GM08714 (cell line): ENCODE data around the gene KIAA1958.
"Not testable (repeated sequence)": the region's sequence is repeated elsewhere in the genome, so short reads cannot be mapped to it uniquely, and the experiment has no call there.

ENCODE experiments used
- H3K4me3 ChIP-seq: fragments of 200-500 bp; sonication (Bioruptor generic); 2 replicates; pipeline ENCODE4 v1.5.1; 2014; ENCODE audit warnings: mild to moderate bottlenecking, low read length, inconsistent platforms
- ZNF274 ChIP-seq: IDR thresholded peaks from 2 replicates; pipeline ENCODE4 v1.6.1; 2012; ENCODE audit warnings: mild to moderate bottlenecking, low read depth, low read length

Gene KIAA1958

GRCh38 chr9:112500842-112501241, 14.2 kb downstream of the KIAA1958 start:
- H3K4me3 ChIP-seq, result no peak overlapping the region
- no peak for TF ChIP-seq ZNF274

GRCh38 chr9:112501287-112501686, 14.7 kb downstream of the KIAA1958 start:
- H3K4me3 ChIP-seq, result no peak overlapping the region
- no peak for TF ChIP-seq ZNF274

GRCh38 chr9:112502175-112502946, 15.7 kb downstream of the KIAA1958 start:
- no peak overlapping the region for H3K4me3 ChIP-seq
- no peak for TF ChIP-seq ZNF274

GRCh38 chr9:112503170-112503569, 16.5 kb downstream of the KIAA1958 start:
- TF ChIP-seq ZNF274, result no peak
- no peak overlapping the region for H3K4me3 ChIP-seq

GRCh38 chr9:112505086-112505485, 18.5 kb downstream of the KIAA1958 start:
- no peak overlapping the region for H3K4me3 ChIP-seq
- no peak for TF ChIP-seq ZNF274

GRCh38 chr9:112505607-112506006, 19.0 kb downstream of the KIAA1958 start:
- H3K4me3 ChIP-seq, result no peak overlapping the region
- no peak for TF ChIP-seq ZNF274

- H3K4me3 ChIP-seq, result no peak overlapping the region
- no peak for TF ChIP-seq ZNF274
Observed at GRCh38 chr9:112506571-112506970, 19.9 kb downstream of the KIAA1958 start.

GRCh38 chr9:112507001-112507680, 20.5 kb downstream of the KIAA1958 start:
- no peak overlapping the region for H3K4me3 ChIP-seq
- no peak for TF ChIP-seq ZNF274

- no peak overlapping the region for H3K4me3 ChIP-seq
- TF ChIP-seq ZNF274, result no peak
Observed at GRCh38 chr9:112508377-112508776, 21.8 kb downstream of the KIAA1958 start.

- not testable (repeated sequence) for H3K4me3 ChIP-seq
Observed at GRCh38 chr9:112512377-112512776, 25.8 kb downstream of the KIAA1958 start.

GRCh38 chr9:112516769-112517168, 30.1 kb downstream of the KIAA1958 start:
- H3K4me3 ChIP-seq, result no peak overlapping the region
- TF ChIP-seq ZNF274, result no peak

- no peak overlapping the region for H3K4me3 ChIP-seq
- no peak for TF ChIP-seq ZNF274
Observed at GRCh38 chr9:112520069-112520468, 33.4 kb downstream of the KIAA1958 start.

GRCh38 chr9:112520656-112521055, 34.0 kb downstream of the KIAA1958 start:
- TF ChIP-seq ZNF274, result no peak
- no peak overlapping the region for H3K4me3 ChIP-seq

- no peak for TF ChIP-seq ZNF274
- no peak overlapping the region for H3K4me3 ChIP-seq
Observed at GRCh38 chr9:112526973-112527372, 40.3 kb downstream of the KIAA1958 start.

- no peak overlapping the region for H3K4me3 ChIP-seq
- no peak for TF ChIP-seq ZNF274
Observed at GRCh38 chr9:112527959-112528358, 41.3 kb downstream of the KIAA1958 start.
